HG02973 (cell line): ENCODE results near the gene EHMT2.
"Not testable (repeated sequence)": the region's sequence is repeated elsewhere in the genome, so short reads cannot be mapped to it uniquely, and the experiment has no call there.

Experiments
- ATAC-seq: cut with Tn5 transposase; IDR thresholded peaks from one replicate; pipeline ENCODE4 v1.9.1; 2021; ENCODE audit warnings: moderate library complexity; ENCODE audit not compliant: unreplicated experiment

Gene EHMT2

GRCh38 chr6:31842053-31842452, 55.4 kb downstream of the EHMT2 start:
- ATAC-seq, result no peak

GRCh38 chr6:31839779-31840126, 57.7 kb downstream of the EHMT2 start:
- not testable (repeated sequence) for ATAC-seq

- ATAC-seq, result no peak
These were observed 58.5 kb downstream of the EHMT2 start for GRCh38 chr6:31838968-31839367.

GRCh38 chr6:31838114-31838553, 59.4 kb downstream of the EHMT2 start:
- ATAC-seq, result not testable (repeated sequence)

GRCh38 chr6:31837369-31838113, 60.0 kb downstream of the EHMT2 start:
- no peak for ATAC-seq

- ATAC-seq, result no peak
These were observed 60.8 kb downstream of the EHMT2 start for GRCh38 chr6:31836474-31837368.

- no peak for ATAC-seq
These were observed 61.4 kb downstream of the EHMT2 start for GRCh38 chr6:31836047-31836473.

GRCh38 chr6:31834367-31835250, 62.9 kb downstream of the EHMT2 start:
- ATAC-seq, result peak; percentile 34

GRCh38 chr6:31831350-31832215, 65.9 kb downstream of the EHMT2 start:
- ATAC-seq, result no peak

GRCh38 chr6:31830886-31831335, 66.6 kb downstream of the EHMT2 start:
- ATAC-seq, result no peak
